Testis (tissue), 3 donors: ENCODE results near the gene GPR75. TPM values are rescaled to one million over a fixed set of nuclear protein-coding genes. Genes with fewer than 3 reads are reported as not detected.
A peak's percentile ranks its signal among the peaks of the same experiment; 100 is the strongest.
"Not testable (repeated sequence)": the region's sequence is repeated elsewhere in the genome, so short reads cannot be mapped to it uniquely, and the experiment has no call there.

ENCODE experiments used
- DNase-seq: peaks from one replicate; pipeline ENCODE4 v3.0.0-alpha.2; 2019
- H3K27ac ChIP-seq, 2 donors: fragments of 200-600 bp; sonication (generic); one replicate each; pipeline ENCODE4 v1.5.1; 2019
- H3K27me3 ChIP-seq: fragments of 200-600 bp; sonication (generic); one replicate; pipeline ENCODE4 v1.5.1; 2019
- H3K36me3 ChIP-seq: fragments of 200-600 bp; sonication (generic); one replicate; pipeline ENCODE4 v1.5.1; 2017; ENCODE audit warnings: low read depth; ENCODE audit errors: missing control alignments
- H3K4me1 ChIP-seq: fragments of 200-600 bp; sonication (generic); one replicate; pipeline ENCODE4 v1.5.1; 2019
- H3K4me3 ChIP-seq, 2 donors: fragments of 200-600 bp; sonication (generic); one replicate each; pipeline ENCODE4 v1.5.1; 2017 to 2019
- H3K9me3 ChIP-seq: fragments of 200-600 bp; sonication (generic); one replicate; pipeline ENCODE4 v1.5.1; 2017
- CTCF ChIP-seq, 3 experiments: fragments of 450-650 bp in 2 of 3; fragments of 200-600 bp in 1 of 3; sonication (generic) in 1 of 3; IDR thresholded peaks; one replicate each; pipeline ENCODE4 v1.5.1; 2016 to 2019; ENCODE audit warnings: antibody characterized with exemption in 3 of 3, mild to moderate bottlenecking in 2 of 3, moderate library complexity in 1 of 3
- POLR2A ChIP-seq: fragments of 450-650 bp; IDR thresholded peaks from one replicate; pipeline ENCODE4 v1.6.1; 2017; ENCODE audit warnings: antibody characterized with exemption, mild to moderate bottlenecking, moderate library complexity
- WGBS, 2 donors: methylation state at CpG; one replicate each; pipeline ENCODE4 v1.1.5; 2018; 5-methylcytosine and 5-hydroxymethylcytosine counted together
- intact Hi-C: fragments of 100-400 bp; cut with DNase I; formaldehyde crosslinking; loops from one replicate; pipeline ENCODE4 v1.15.1; 2023; ENCODE audit warnings: low total_unique reads
- polyA plus RNA-seq: library from polyadenylated mRNA; stranded (reverse); fragments of 350-450 nt; fragmentation: Illumina TruSeq; extraction: RNeasy Lipid Tissue Mini Kit (QIAGEN cat#74804); gene quantifications from one replicate; pipeline ENCODE4 v1.2.3, GENCODE V29; 2014; ENCODE audit warnings: low read depth, low replicate concordance; ENCODE audit not compliant: insufficient read depth
- total RNA-seq, 2 donors: library from RNA; depleted of rRNA; stranded (reverse); fragments of >200 nt; gene quantifications; one replicate each; pipeline ENCODE4 v1.2.3, GENCODE V29; 2016

GPR75 gene
- total and polyA plus RNA-seq, 3 donors from 2014 or later = 2.3 to 6.8 (median 6.5) TPM

- H3K27ac ChIP-seq = peak overlapping the region in 1 of 2 donors; percentile 41
- no peaks in the 10 kb centered on the region for H3K36me3 ChIP-seq
- 46 to 54% methylated on average over 1 of the region's 1 CpG for WGBS, 2 donors
- DNase-seq = no peak
- H3K4me3 ChIP-seq = no peak overlapping the region
- no peaks in the 10 kb centered on the region for H3K27me3 ChIP-seq
- intact Hi-C loops = no loop called here
- no peaks in the 10 kb centered on the region for H3K9me3 ChIP-seq
- H3K4me1 ChIP-seq = peaks cover 14% of the 10 kb centered on the region
- TF ChIP-seq CTCF (IDR thresholded peaks at IDR 0.05) (no peak), POLR2A (no peak)
These were observed 33.7 kb downstream of the GPR75 start for GRCh38 chr2:53826030-53826410.

GRCh38 chr2:53823639-53824038, 36.1 kb downstream of the GPR75 start:
- H3K4me1 ChIP-seq = peaks cover 14% of the 10 kb centered on the region
- H3K9me3 ChIP-seq, H3K27me3 ChIP-seq, DNase-seq, intact Hi-C loops, H3K4me3 ChIP-seq, H3K27ac ChIP-seq, H3K36me3 ChIP-seq: not testable (repeated sequence)
- 89 to 92% methylated on average over 9 of the region's 9 CpGs for WGBS, 2 donors

GRCh38 chr2:53821810-53822209, 38.0 kb downstream of the GPR75 start:
- no peak overlapping the region for H3K4me3 ChIP-seq
- DNase-seq = no peak
- H3K4me1 ChIP-seq = peaks cover 9% of the 10 kb centered on the region
- no peak overlapping the region for H3K27ac ChIP-seq
- intact Hi-C loops = no loop called here
- TF ChIP-seq POLR2A (no peak), CTCF (IDR thresholded peaks at IDR 0.05) (no peak)
- WGBS, 2 donors = 81 to 89% methylated on average over 6 of the region's 6 CpGs
- H3K36me3 ChIP-seq = no peaks in the 10 kb centered on the region
- H3K27me3 ChIP-seq = no peaks in the 10 kb centered on the region
- no peaks in the 10 kb centered on the region for H3K9me3 ChIP-seq

GRCh38 chr2:53820711-53821110, 39.1 kb downstream of the GPR75 start:
- 88 to 92% methylated on average over 4 of the region's 4 CpGs for WGBS, 2 donors
- Histone ChIP-seq H3K9me3 (no peaks in the 10 kb centered on the region), H3K4me3 (no peak overlapping the region), H3K27ac (no peak overlapping the region), H3K27me3 (no peaks in the 10 kb centered on the region), H3K4me1 (no peaks in the 10 kb centered on the region), H3K36me3 (no peaks in the 10 kb centered on the region)
- no peak for TF ChIP-seq CTCF (IDR thresholded peaks at IDR 0.05)
- no peak for TF ChIP-seq POLR2A
- DNase-seq = no peak
- intact Hi-C loops = no loop called here

- no peak for TF ChIP-seq POLR2A
- no peak for TF ChIP-seq CTCF (IDR thresholded peaks at IDR 0.05)
- WGBS, 2 donors = 85 to 93% methylated on average over 9 of the region's 9 CpGs
- intact Hi-C loops = no loop called here
These were observed 39.7 kb downstream of the GPR75 start for GRCh38 chr2:53820048-53820447.

More at GRCh38 chr2:53820048-53820447, 39.7 kb downstream of the GPR75 start:
- Histone ChIP-seq H3K36me3 (no peaks in the 10 kb centered on the region), H3K4me3 (no peak overlapping the region), H3K27ac (no peak overlapping the region), H3K4me1 (no peaks in the 10 kb centered on the region), H3K9me3 (no peaks in the 10 kb centered on the region), H3K27me3 (no peaks in the 10 kb centered on the region)
- DNase-seq = no peak
